ENCODE results near the gene CACNA2D2.
A peak's percentile ranks its signal among the peaks of the same experiment; 100 is the strongest.

The CACNA2D2 gene

GRCh38 chr3:50503504-50504342 lies at the start of gene CACNA2D2:
TSS of gene CACNA2D2 (minus strand) at chr3:50503634. CDS start at chr3:50503423, 211 bp downstream.
- peaks cover 4% of the 10 kb centered on the region for H3K4me1 Mint-ChIP-seq
- no peaks in the 10 kb centered on the region for H3K36me3 Mint-ChIP-seq (ENCODE audit: low read depth)
- H3K9me3 Mint-ChIP-seq: no peaks in the 10 kb centered on the region
- peak; percentile 64 for ATAC-seq
- peaks cover 19% of the 10 kb centered on the region for H3K27me3 Mint-ChIP-seq
- peak within 1 kb of the TSS; percentile 34 for H3K4me3 Mint-ChIP-seq
- DNase-seq: peak; percentile 49
- H3K27ac Mint-ChIP-seq: no peak within 1 kb of the TSS

GRCh38 chr3:50552598-50552997 lies 49.2 kb upstream of the CACNA2D2 start:
- Mint-ChIP-seq H3K27ac (no peak overlapping the region), H3K4me1 (no peaks in the 10 kb centered on the region)
- no peak for ATAC-seq

DNA sequence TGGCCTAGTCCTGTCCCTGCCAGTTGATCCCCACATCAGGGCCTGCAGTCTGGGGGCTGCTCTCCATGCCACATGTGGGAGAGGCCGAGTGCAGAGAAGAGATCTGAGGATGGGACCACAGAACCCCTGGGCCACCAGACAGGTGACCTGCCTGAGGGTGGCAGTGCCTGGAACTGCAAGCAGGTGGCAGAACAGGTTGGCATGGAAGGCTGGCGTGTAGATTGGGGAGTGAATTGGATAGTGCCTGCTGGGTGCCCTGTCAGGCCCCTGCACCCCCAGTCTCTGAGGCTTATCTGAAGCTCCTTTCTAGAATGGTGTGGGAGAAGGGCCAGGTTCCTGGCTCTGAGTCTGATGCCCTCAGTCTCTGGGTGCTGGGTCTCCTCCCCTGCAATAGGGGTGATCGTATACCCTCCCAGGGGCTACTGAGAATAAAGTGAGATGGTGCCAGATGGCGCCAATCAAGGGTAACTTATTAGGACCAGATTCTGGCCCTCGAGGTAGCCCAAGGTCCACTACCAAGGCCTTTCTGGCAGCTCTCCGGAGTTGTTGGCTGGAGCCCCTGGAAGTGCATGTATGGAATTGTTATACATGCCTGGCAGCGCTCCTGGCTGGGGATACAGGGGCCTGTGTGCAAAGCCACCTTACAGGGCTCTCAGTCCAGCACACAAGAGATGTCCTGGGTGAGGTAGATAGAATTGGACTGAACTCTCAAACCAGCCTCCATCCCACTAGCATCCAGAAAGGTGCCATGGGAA lies 48.4 kb upstream of the CACNA2D2 start:
- Mint-ChIP-seq H3K27me3 (peaks cover 1% of the 10 kb centered on the region), H3K27ac (no peak overlapping the region), H3K4me3 (no peak overlapping the region), H3K9me3 (no peaks in the 10 kb centered on the region), H3K36me3 (ENCODE audit: low read depth) (no peaks in the 10 kb centered on the region), H3K4me1 (no peaks in the 10 kb centered on the region)
- ATAC-seq: no peak
- DNase-seq: no peak

More at GRCh38 chr3:50552598-50552997, 49.2 kb upstream of the CACNA2D2 start:
- Mint-ChIP-seq H3K36me3 (ENCODE audit: low read depth) (no peaks in the 10 kb centered on the region), H3K9me3 (no peaks in the 10 kb centered on the region), H3K4me3 (no peak overlapping the region), H3K27me3 (peaks cover 1% of the 10 kb centered on the region)
- DNase-seq: no peak

DNA sequence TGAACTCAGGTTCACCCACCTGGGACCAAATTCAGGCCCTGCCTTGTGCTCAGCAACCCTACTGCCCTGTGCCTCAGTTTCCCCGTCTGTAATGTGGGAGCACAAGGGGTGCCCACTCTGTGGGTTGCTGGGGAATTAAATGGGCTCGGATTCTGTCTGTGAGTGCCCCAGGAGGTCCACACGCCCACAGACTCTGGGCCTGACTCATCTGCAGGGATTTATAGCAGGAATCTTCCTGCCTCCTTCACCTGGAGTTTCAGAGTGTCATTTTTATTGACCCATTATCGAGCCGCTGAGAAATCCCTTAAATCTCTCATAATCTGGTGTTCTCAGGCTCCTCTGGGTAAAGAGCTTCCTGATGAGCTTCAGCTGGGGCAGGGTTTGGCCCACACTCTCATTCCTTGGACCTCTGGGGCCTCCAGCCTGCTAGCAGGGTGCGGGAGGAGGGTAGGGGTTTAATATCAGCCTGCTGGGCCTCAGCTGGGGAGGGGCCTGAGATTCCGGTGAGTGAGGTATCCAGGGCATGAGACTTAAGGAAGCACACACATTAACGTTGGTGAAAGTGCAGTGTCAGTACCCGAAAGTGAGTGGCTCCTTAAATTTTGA lies 47.7 kb upstream of the CACNA2D2 start:
- Mint-ChIP-seq H3K4me3 (no peak overlapping the region), H3K27me3 (peaks cover 1% of the 10 kb centered on the region), H3K9me3 (no peaks in the 10 kb centered on the region), H3K4me1 (no peaks in the 10 kb centered on the region), H3K36me3 (ENCODE audit: low read depth) (no peaks in the 10 kb centered on the region), H3K27ac (no peak overlapping the region)
- ATAC-seq (no peak), DNase-seq (no peak)

- H3K4me3 Mint-ChIP-seq: no peak overlapping the region
- H3K9me3 Mint-ChIP-seq: no peaks in the 10 kb centered on the region
- H3K27ac Mint-ChIP-seq: no peak overlapping the region
- no peaks in the 10 kb centered on the region for H3K4me1 Mint-ChIP-seq
- no peaks in the 10 kb centered on the region for H3K36me3 Mint-ChIP-seq (ENCODE audit: low read depth)
- DNase-seq (peak; percentile 80), ATAC-seq (no peak)
- no peaks in the 10 kb centered on the region for H3K27me3 Mint-ChIP-seq
Measured at GRCh38 chr3:50550079-50550736, 46.8 kb upstream of the CACNA2D2 start.

GRCh38 chr3:50549226-50549625 lies 45.8 kb upstream of the CACNA2D2 start:
- ATAC-seq (no peak), DNase-seq (no peak)
- H3K9me3 Mint-ChIP-seq: no peaks in the 10 kb centered on the region
- no peak overlapping the region for H3K27ac Mint-ChIP-seq
- no peaks in the 10 kb centered on the region for H3K4me1 Mint-ChIP-seq
- H3K4me3 Mint-ChIP-seq: no peak overlapping the region
- no peaks in the 10 kb centered on the region for H3K27me3 Mint-ChIP-seq
- H3K36me3 Mint-ChIP-seq (ENCODE audit: low read depth): no peaks in the 10 kb centered on the region

DNA sequence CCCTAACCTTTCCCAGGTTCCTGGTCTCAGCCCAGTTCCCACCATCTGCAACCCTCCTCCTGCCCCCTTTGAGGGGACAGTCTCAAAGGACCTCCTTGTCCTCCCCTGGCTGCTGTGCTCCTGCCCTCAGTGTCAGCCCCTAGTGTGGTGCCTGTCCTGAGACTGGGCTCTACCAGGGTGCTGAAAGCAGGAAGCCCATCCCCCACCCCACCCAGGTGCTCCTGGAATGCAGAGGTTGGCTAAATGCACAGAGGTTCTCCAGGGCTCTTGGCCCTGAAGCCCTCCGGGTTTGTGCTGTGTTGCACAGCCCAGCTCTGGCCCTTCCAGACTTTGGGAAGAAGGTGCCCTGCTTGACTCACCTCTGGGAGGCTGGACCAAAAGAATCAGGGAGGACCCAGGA lies 42.3 kb upstream of the CACNA2D2 start:
- Mint-ChIP-seq H3K27ac (no peak overlapping the region), H3K36me3 (ENCODE audit: low read depth) (no peaks in the 10 kb centered on the region)

GRCh38 chr3:50542177-50543034 lies 39.0 kb upstream of the CACNA2D2 start:
- Mint-ChIP-seq H3K27ac (no peak overlapping the region), H3K27me3 (peaks cover 14% of the 10 kb centered on the region), H3K9me3 (no peaks in the 10 kb centered on the region), H3K4me1 (no peaks in the 10 kb centered on the region), H3K4me3 (no peak overlapping the region), H3K36me3 (ENCODE audit: low read depth) (no peaks in the 10 kb centered on the region)
- DNase-seq (peak; percentile 69), ATAC-seq (peak; percentile 56)

More for the DNA sequence above, 42.3 kb upstream of the CACNA2D2 start:
- H3K9me3 Mint-ChIP-seq: no peaks in the 10 kb centered on the region
- H3K4me1 Mint-ChIP-seq: no peaks in the 10 kb centered on the region
- H3K27me3 Mint-ChIP-seq: peaks cover 6% of the 10 kb centered on the region
- ATAC-seq (no peak), DNase-seq (no peak)
- no peak overlapping the region for H3K4me3 Mint-ChIP-seq

DNA sequence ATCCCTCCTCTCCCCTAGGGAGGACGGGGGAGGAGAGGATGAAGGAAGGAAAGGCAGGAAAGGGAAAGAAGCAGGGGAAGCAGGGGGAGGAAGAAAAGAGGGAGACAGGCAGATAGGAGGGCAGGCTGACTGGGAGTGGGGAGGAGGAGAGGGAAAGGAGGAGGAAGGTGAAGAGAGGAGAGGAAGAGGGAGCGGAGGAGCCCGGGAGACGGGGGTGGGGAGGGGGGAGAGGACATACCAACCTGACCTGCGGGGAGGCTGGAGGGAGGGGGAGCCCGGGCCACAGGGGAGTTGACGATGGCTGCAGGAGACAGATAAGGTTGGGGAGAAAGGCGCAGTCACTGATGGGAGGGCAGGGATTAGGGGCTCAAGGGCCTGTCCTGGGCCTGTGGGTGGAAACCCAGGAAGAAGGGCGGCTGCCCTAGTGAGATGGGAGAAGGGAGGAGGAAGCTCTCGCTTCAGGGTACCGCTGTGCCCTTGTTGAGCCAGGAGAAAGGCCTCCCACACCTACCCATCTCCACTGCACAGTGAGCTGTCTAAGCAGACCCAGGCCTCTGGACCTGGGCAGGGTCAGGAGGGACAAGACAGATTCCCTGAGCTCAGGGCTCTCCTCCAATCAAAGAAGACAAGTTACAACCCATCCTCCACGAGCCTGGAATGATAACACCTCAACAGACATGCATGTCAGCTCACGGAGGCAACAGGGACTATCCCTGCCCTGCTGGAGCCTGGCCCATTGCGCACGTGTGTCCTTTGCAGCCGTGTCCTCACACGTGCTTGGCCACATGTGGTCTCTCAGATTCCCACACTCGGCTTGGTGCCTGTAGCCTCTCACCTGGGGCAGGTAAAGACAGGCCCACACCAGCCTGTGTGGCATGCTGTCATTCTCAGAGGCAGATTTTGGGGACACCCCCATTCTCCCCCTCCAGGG lies 36.2 kb upstream of the CACNA2D2 start:
- no peak overlapping the region for H3K27ac Mint-ChIP-seq
- H3K9me3 Mint-ChIP-seq: no peaks in the 10 kb centered on the region
- no peak for ATAC-seq

DNA sequence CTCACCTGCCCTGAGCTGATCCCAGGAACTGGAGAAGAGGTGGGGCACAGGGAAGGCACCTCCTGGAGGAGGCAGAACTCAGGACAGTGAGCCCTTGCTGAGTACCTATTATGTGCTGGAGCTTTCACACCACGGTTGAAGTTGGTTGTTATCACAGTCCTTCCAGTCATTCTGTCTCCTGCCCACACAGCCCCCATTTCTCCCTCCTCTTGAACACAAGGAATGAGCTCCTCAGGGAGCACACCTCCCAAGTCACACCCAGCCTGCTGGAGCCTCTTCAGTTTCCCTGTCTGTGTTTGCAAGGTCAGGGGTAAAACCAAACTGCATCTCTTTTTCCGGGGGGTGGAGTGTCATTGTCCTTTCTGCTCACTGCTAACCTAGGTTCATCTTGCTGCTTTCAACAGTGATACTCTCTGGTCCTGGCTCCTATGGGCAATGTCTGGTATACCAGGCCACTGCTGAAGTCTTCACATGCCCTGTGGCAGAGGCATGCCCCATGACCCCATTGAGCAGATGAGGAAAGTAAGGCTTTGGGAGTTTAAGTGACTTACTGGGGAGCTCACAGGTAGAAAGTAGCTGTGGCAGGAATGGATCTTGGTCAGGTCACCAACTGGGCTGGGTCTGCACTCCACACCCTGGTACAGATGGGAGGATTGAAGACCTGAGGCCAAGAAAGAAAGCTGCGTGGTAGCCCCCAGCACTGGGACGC lies 34.1 kb upstream of the CACNA2D2 start:
- ATAC-seq: no peak
- Mint-ChIP-seq H3K4me3 (no peak overlapping the region), H3K27ac (no peak overlapping the region), H3K36me3 (ENCODE audit: low read depth) (no peaks in the 10 kb centered on the region), H3K27me3 (peaks cover 17% of the 10 kb centered on the region), H3K9me3 (no peaks in the 10 kb centered on the region), H3K4me1 (no peaks in the 10 kb centered on the region)
- DNase-seq: no peak

More for the DNA sequence above, 36.2 kb upstream of the CACNA2D2 start:
- no peaks in the 10 kb centered on the region for H3K36me3 Mint-ChIP-seq (ENCODE audit: low read depth)
- no peaks in the 10 kb centered on the region for H3K4me1 Mint-ChIP-seq
- H3K27me3 Mint-ChIP-seq: peaks cover 17% of the 10 kb centered on the region
- DNase-seq: no peak
- H3K4me3 Mint-ChIP-seq: no peak overlapping the region

GRCh38 chr3:50536471-50537180 lies 33.2 kb upstream of the CACNA2D2 start:
- Mint-ChIP-seq H3K4me3 (no peak overlapping the region), H3K27ac (no peak overlapping the region), H3K9me3 (no peaks in the 10 kb centered on the region), H3K36me3 (ENCODE audit: low read depth) (no peaks in the 10 kb centered on the region), H3K4me1 (no peaks in the 10 kb centered on the region), H3K27me3 (peaks cover 22% of the 10 kb centered on the region)
- ATAC-seq: no peak
- DNase-seq: no peak
